HTR-8/SVneo (cell line): Measurements from ENCODE around the gene GOT1.

Experiments used
- DNase-seq: peaks from one replicate; pipeline ENCODE4 v3.0.0; 2011; ENCODE audit warnings: low spot score, mixed read lengths; ENCODE audit not compliant: insufficient read length
- FAIRE-seq: peaks from 2 replicates; lab custom pipeline; 2011; peaks lifted over from hg19 to GRCh38; lab: Jason Lieb, UNC

GOT1 gene

DNA sequence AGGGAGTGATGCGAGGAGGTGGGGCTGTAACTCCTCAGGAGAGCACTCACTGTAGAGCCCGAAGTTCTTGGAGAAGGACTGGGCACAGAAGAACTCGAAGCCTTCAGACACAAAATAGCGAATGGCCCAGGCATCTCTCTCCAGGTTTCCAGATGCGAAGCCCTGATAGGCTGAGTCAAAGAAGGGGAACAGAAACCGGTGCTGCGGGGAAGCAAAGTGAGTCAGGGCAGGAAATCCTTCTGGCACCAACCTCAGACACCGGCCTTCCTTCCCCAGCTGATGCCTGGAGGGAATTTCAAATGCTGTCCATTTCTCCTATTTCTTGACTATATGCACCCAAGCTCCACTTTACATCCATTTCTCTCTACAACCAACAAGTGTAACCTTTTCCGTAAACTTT, 26.8 kb downstream of the GOT1 start:
- no peak for FAIRE-seq
- DNase-seq, result no peak

DNA sequence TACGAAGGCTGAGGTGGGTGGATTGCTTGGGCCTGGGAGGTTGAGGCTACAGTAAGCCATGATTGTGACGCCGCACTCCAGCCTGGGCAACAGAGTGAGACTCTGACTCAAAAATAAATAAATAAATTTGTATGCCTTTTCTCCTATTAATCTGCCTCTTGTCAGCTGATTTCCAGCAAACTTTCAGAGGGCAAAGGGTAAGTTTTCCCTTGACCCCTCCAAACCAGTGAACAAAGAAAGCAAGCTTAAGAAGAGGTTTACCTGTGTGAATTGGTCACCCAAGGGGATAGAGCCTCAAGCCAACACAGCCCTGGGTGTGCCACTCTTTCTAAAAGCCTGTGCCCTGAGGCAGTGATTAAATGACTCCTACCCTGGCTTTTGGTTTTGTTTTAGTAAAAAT, 30.8 kb downstream of the GOT1 start:
- DNase-seq (no peak), FAIRE-seq (no peak)

DNA sequence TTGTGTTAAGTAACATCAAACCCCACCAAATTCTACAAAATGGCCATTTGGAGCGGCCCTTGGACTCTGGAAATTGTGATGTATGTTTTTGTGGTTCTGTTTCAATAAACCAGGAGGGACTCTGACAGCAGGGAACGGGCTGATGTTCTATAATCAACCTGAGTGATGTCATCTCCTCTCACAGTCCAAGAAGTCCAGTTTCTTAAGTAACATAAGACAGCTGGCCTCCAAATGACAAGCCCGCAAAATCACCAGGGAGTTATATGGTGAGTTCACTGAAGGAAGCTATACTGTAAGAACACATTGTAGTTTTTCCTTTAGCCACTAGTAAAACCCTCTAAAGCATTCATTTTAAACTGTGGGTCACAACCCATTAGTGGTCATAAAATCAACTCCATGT, 34.0 kb downstream of the GOT1 start:
- FAIRE-seq (no peak), DNase-seq (peak; percentile 27)

DNA sequence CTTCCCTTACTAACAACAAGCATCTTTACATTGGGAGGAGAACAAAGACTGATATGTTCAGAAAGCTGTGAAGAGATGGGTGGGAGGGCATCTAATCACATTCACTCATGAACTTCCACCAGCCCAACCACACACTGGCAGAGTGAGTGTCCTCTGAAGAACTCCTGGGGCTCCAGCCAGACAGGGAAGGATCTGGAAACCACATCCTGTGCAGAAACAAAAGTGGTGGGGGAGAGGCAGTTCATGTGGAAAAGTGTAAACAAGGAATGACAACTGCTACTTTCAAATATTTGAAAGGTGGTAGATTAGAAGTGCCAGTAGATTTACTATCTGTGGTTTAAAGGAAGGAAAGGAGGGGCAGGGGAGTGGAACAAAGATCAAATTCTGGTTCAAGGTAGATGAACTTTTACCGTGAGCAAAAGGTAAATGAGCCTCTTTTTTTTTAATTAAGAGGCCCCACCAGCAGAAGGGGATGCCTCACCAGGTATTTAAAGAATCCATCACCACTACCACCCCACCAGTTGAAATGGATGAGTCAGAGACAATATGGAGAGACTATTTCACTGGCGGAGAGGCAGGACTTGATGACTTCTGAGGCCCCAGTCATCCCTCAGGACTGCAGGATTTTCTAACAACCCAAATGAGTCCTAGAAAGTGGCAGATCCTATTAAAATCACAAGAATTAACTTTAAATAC, 34.5 kb downstream of the GOT1 start:
- FAIRE-seq (peak; percentile 9), DNase-seq (peak; percentile 77)

DNA sequence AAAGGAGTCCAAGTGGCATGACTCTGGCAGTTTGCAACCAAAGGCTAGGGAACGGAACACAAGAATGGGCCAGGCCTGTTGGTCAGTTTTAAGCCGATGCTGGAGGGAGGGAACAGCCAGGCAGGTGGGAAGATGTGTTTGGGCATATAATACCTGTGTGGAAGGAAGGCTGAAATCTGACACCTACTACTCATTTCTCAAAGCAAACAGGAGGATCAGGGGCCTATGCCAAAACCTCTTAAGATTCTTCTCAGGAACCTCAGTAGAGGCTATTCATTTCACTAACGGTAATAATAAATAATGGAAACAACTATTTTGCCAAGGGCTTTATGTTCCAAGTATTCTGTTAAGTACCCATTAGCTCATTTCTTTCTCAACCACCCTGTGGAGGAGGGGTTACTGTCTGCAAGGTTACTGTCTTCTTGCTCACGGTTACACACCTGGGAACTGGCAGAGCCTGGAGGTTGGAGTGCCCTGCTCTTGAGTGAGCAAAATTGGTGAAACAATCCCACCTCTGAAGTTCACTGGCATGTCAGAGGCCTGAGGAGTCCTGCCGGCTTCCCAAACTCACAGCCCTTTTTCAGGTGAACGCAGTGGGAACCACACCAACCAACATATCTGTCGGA, 35.5 kb downstream of the GOT1 start:
- no peak for FAIRE-seq
- no peak for DNase-seq

DNA sequence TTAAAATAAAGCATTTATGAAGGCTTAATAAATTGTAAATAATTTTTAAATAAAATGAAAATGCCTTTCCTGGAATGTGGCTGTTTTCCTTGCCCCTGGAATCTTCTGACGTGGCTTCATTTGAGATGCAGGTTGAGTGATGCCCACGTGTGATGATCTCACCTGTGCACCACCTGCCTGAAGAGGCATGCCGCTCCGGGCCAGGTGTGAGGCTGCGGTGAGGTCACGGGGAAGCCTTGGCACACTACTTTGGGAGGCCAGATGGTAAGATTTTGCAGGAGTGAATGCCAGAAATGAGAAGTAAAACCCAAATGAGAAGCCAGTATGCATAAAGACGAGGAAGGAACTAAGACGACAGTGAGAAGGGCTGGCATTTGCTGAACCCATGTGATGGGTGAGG, 36.2 kb downstream of the GOT1 start:
- no peak for DNase-seq
- no peak for FAIRE-seq

DNA sequence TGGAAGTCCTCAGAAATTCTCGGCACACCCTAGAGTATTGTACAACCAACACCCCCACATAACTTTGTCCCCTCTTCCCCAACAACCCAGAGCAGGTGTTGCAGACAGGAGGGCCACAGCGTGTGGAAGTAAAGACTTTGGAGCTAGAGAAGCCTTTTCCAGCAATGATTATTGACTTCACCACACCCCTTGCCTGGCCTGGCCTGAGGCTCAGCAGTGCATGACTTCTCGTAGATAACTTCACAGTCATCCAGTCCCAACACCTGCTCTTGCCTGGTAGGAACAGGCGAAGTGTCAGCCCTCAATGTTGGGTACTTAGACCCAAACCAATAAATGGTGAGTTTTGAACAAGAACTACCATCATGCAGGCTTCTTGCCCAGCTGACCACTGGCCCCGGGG, 36.7 kb downstream of the GOT1 start:
- FAIRE-seq (no peak), DNase-seq (no peak)

DNA sequence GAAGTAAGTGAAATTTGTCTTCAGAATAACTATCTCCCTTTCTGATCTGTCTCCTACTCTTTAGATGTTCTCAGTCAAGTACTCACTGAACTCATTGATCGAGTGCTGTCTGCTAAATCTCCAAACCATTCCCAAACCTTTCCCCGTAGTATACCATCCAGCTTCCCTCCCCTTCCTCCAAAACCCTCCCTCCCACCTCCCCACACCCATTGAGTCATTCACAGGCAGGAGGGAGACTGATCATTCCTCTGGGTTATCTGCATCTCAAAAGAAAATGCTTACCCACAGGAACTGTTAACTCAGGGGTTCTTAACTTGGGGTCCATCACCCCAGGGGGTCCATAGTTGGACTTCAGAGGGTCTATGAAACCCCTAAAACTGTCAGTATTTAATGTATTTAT, 37.4 kb downstream of the GOT1 start:
- DNase-seq (no peak), FAIRE-seq (no peak)

DNA sequence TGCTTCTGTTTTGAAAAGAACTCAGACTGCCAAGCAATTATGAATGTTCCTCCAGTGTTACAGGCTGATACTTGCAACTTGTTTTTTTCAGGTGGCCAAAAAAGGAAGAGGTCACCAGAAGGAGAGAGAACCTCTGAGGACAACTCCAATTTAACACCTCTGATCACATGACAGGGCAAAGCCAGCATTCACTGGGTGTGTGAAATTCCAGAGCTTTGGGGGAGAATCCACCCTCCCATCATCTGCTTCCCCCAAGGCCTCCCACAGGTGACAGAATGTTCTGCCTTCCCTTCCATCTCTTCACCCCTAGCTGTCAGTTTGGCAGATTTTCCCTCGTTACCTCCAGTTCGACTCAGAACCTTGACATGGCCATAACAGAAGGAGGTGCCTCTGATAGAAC, 39.1 kb downstream of the GOT1 start:
- no peak for FAIRE-seq
- DNase-seq, result no peak

DNA sequence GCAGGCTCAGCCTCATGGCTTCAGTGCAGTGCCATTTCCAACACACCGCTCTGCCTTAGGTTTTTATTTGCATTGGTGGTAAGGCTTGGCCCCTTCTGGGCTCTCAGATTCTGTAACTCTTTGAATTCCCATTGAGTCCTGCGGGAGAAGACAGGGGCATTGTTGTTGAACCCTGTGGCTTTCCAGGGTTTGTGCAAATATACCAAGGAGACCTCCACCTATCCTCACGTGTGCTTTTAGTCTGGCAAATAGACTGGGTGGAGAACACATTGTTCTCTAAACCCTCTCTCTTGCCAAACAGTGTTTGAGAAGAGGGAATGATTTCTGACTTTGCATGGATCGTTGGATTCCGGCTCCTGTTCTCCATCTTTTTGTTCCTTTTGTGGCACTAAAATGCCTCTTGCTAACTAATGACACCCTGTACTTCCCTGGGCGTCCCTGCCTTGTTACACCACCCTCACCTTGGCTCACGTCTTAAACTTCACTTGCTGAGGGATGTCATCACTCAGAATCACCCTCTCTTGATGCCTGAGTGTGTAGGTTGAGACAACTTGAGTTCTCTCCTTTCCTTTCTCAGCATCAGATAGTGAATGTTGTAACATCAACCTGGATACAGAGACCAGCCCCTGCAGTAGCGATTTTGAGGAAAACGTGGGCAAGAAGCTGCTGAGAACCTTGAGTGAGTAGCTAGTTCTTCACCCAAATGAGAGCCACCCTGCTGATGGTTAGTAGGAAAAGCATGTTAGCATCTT, 40.5 kb downstream of the GOT1 start:
- DNase-seq (no peak), FAIRE-seq (no peak)

DNA sequence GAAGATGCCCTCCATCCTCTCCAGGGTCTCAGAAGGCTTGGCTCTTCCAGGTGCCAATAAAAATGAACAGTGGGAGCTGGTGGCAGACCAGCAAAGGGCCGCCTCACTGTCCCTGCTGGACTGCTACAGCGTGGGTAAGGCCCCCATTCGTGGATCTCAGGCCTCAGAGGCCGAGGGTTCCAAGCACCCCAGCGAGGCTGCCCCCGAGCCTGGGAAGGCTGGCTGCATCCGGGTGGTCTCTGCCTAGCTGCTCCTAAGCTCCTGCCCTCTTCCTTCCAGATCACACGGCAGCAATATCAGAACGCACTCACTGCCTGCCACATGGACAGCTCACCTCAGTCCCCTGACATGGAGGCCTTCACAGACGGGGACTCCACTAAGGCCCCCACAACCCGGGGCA, 42.9 kb downstream of the GOT1 start:
- DNase-seq (no peak), FAIRE-seq (no peak)

DNA sequence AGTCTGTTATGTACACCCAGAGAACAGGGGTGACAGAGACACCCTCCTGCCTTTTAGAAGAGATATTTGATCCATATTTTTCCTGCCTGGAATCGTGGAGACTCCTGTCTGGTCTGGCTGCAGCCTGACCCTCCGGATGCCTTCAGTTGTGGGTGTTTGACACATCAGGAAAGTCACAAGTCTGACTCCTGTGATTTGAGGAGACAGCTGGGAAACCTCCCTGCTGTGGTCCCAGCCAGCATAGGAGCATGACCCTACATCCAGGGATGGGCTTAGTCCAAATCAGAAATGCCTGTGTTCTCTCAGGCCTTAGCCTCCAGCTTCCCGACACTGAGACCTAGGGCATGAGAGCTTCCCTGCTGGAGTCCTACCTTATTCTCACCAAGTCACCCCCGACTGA, 43.4 kb downstream of the GOT1 start:
- DNase-seq (no peak), FAIRE-seq (no peak)

DNA sequence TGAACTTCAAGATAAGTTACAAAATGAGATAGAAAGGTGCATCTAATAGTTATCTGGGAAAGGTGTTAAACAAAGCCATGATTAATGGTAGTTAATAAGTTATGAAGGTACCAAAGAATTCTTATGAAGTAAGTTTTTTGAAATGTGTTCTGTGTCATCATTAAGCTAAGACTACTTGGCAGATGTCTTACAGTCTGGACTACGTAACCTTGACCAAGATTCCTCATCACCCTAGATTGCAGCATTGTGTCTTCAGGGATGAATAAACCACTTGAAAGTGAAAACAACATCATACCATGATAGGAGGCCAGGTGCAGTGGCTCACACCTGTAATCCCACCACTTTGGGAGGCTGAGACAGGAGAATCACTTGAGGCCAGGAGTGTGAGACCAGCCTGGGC, 48.2 kb downstream of the GOT1 start:
- DNase-seq (no peak), FAIRE-seq (no peak)

DNA sequence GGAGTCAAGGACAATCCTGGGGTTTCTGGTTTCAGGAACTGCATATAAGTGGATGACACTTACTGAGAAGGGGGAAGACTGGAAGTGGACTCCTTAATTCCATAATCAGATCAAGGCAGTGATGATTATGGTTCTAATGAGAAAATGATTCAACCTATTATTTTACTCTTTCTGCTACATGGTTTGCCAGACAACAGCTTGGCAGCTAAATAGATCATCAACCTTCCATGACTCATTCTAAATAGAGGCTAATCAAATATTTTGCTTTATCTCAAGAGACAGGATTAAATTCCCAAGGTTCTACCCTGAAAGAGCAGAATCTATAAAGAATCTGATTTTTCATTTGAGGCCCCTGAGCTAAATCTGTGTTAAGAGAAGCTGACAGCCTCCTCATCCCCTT, 55.0 kb downstream of the GOT1 start:
- no peak for FAIRE-seq
- no peak for DNase-seq

DNA sequence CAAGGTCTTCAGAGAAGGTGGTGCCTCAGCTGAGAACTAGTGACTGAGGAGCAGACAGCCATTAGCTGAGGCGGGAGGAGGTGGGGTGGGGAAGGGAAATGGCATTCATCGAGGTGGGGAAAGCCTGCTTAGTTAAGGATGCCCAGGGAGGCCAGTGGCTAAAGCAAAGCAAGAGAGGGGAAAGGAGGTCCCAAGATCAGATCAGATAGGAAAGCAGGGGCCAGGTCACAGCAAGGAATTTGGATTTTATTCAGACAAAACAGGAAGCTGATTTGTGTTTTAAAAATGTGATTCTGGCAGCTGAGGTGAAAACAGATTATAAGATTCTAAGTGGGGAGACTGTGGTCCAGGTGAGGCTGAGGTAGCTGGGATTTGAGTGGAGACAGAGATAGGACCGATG, 55.5 kb downstream of the GOT1 start:
- no peak for FAIRE-seq
- no peak for DNase-seq

DNA sequence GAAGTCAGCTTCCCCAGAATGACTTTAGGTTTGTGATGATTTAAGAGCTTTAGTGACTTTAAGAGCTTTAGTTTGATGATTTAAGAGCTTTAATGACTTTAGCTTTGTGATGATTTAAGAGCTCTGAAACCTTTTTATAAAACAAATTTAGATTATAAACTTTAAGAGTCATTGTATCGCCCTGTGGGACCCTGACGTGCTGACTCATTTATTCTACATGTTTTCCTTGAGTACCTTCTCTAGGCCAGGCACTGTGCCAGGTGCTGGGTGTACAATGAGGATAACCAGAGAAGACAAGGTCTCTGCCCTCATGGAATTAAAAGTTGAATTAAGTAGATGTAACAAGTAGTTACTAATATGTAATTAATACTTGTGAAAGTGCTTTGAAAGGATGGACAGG, 55.9 kb downstream of the GOT1 start:
- FAIRE-seq (no peak), DNase-seq (no peak)

DNA sequence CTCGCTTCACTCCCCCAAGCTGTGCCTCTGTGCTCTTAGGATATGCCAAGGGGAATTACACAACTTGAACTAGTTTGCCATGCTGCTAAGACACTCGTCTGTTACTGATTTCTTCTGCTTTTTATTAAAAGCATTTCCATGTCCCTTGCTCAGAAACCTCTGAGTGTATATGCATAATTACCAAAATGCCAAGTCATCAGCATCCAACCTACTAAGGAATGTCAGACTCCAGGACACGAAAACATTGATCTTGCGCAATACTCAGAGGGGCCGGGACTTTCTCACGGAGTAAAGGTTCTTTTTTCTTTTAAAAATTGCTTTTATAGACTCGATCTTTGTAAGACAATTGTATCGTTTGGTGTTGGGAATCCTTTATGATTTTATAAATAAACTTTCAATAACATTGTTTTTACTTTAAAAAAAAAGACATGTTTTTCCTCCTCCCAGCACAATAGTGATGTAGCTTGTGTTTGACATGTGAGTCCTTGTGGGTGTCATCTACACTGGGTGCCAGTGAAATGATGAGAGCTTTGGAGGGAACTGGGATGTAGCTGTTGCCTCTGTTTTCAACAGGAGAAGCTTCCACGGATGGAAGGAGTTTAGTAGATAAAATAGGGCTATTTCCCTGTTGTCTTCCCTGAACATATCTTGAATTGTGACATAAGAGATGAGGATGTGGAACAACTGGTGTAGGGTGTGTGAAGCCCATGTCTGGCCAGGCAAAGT, 57.7 kb downstream of the GOT1 start:
- no peak for FAIRE-seq
- DNase-seq, result no peak

DNA sequence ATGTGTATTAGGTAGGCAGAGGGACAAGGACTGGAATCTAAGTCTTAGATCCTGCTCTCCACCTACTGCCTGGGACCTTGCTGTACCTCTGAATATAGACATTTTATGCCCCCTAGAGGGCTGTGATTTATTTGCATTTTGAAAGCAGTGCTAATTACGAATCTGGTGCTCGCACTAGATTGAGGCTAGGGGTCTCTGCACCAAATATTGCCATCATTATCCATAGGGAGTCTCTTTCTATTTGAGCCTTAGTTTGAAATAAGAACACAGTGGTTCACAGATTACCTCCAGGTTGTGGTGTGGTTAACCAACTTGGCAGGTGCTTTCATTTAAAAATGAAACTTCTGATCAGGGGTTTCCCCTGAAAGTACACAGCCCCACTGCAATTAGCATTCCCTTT, 59.4 kb downstream of the GOT1 start:
- FAIRE-seq, result no peak

DNA sequence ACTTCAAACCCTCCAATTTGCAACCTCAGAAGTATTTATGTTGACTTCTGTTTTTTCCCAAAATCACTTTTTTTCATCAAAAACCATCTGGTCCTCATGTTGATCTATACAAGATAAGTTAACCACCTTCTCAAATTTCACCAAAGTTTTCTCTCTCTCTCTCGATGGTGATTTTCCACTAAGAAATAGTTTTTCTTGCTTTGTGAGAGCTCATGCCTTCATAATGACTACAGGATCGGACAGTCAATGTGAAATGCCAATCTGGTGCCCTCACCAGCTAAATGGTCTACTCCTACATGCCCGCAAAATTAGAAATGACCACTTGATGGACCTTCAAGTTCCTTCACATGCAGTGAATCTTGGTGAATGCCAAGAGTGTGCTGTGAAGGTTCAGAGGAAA, 60.9 kb downstream of the GOT1 start:
- DNase-seq (no peak), FAIRE-seq (no peak)

More for the DNA sequence above, 59.4 kb downstream of the GOT1 start:
- DNase-seq, result peak; percentile 33

DNA sequence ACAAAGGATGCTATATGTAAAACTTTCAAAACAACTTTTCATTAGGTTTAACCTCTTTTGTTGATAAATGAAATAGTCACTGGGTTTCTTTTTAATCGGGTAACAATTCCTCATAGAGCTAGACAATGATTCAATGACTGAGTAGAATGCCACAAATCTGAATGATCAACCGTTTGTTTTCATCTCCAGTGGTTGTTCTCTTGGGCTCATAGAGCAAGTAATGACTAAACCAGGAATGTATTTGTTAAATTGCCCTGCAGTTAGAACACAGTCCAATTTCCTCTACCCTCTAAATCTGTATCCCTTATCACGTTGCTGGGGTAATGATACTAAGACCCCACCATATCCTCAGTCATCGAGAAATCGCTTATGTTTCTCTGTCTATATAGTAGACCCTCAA, 61.3 kb downstream of the GOT1 start:
- DNase-seq, result no peak
- FAIRE-seq, result peak; percentile 46

DNA sequence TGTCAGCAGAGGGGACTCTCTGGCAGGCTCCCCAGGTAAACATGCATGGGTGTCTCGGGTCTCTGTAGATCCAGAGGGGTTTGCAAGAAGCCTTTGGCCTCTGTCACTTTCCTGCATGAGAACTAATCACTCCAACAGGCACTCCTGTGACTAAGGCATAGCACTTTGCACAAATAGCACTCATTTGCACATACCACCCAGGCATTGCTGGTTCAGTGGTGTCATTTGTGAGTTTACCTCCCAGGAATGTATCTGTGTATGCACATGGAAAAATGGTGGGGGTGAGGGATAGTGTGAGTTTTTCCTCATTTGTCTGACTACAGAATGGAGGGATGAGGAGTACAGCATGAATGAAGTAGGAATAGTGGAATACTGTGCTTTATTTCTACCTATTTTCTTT, 61.8 kb downstream of the GOT1 start:
- DNase-seq (no peak), FAIRE-seq (no peak)
